Trophoblast cell (in vitro differentiated cells and primary cell): ENCODE data around the gene TMEM52.
A peak's percentile ranks its signal among the peaks of the same experiment; 100 is the strongest.

ENCODE experiments used
- DNase-seq, 2 donors: peaks; one replicate each; pipeline ENCODE4 v3.0.0-alpha.2; 2016
- H2AFZ ChIP-seq: 2 replicates; pipeline ENCODE4 v1.6.1; 2013; ENCODE audit warnings: low read length, moderate library complexity, mild to moderate bottlenecking; ENCODE audit not compliant: insufficient read depth, poor library complexity
- H2AK5ac ChIP-seq: 2 replicates; pipeline ENCODE4 v1.6.1; 2013; ENCODE audit warnings: mild to moderate bottlenecking, low read length
- H2BK120ac ChIP-seq: 2 replicates; pipeline ENCODE4 v1.6.1; 2013; ENCODE audit warnings: low read length, mild to moderate bottlenecking, moderate library complexity; ENCODE audit not compliant: insufficient read depth, poor library complexity
- H2BK12ac ChIP-seq: 2 replicates; pipeline ENCODE4 v1.6.1; 2013; ENCODE audit warnings: mild to moderate bottlenecking, low read length, moderate library complexity
- H2BK5ac ChIP-seq: 2 replicates; pipeline ENCODE4 v1.6.1; 2013; ENCODE audit warnings: low read length, low read depth, moderate library complexity, mild to moderate bottlenecking; ENCODE audit not compliant: poor library complexity
- H3K14ac ChIP-seq: 2 replicates; pipeline ENCODE4 v1.6.1; 2013; ENCODE audit warnings: mild to moderate bottlenecking, low read length
- H3K18ac ChIP-seq: 2 replicates; pipeline ENCODE4 v1.6.1; 2013; ENCODE audit warnings: mild to moderate bottlenecking, low read length
- H3K23ac ChIP-seq: 2 replicates; pipeline ENCODE4 v1.6.1; 2013; ENCODE audit warnings: low read length
- H3K27ac ChIP-seq: 2 replicates; pipeline ENCODE4 v1.5.1; 2013; ENCODE audit warnings: low read depth, mild to moderate bottlenecking, inconsistent platforms, low read length, moderate library complexity
- H3K27me3 ChIP-seq: 2 replicates; pipeline ENCODE4 v1.6.1; 2013; ENCODE audit warnings: inconsistent platforms, mild to moderate bottlenecking, low read length, moderate library complexity; ENCODE audit not compliant: insufficient read depth
- H3K36me3 ChIP-seq, 2 experiments: 1 replicate in 1 of 2; 2 replicates in 1 of 2; pipeline ENCODE4 v1.6.1; 2013; ENCODE audit warnings: low read length in 2 of 2, mild to moderate bottlenecking in 2 of 2, moderate library complexity in 1 of 2; ENCODE audit not compliant: insufficient read depth in 2 of 2, control insufficient read depth in 1 of 2
- H3K4ac ChIP-seq: 2 replicates; pipeline ENCODE4 v1.6.1; 2013; ENCODE audit warnings: low read depth, mild to moderate bottlenecking, low read length, moderate library complexity
- H3K4me1 ChIP-seq, 2 experiments: 1 replicate in 1 of 2; 2 replicates in 1 of 2; pipeline ENCODE4 v1.6.1; 2013; ENCODE audit warnings: low read length in 2 of 2, mild to moderate bottlenecking in 2 of 2, moderate library complexity in 1 of 2; ENCODE audit not compliant: insufficient read depth in 2 of 2, control insufficient read depth in 1 of 2
- H3K4me2 ChIP-seq: 2 replicates; pipeline ENCODE4 v1.6.1; 2013; ENCODE audit warnings: inconsistent platforms, mild to moderate bottlenecking, low read length, moderate library complexity
- H3K4me3 ChIP-seq: 2 replicates; pipeline ENCODE4 v1.5.1; 2013; ENCODE audit warnings: mild to moderate bottlenecking, low read depth, low read length, inconsistent platforms
- H3K79me1 ChIP-seq: one replicate; pipeline ENCODE4 v1.6.1; 2013; ENCODE audit warnings: low read length
- H3K79me2 ChIP-seq: 2 replicates; pipeline ENCODE4 v1.6.1; 2013; ENCODE audit warnings: low read length, mild to moderate bottlenecking; ENCODE audit not compliant: control insufficient read depth, insufficient read depth, poor library complexity
- H3K9ac ChIP-seq: 2 replicates; pipeline ENCODE4 v1.6.1; 2013; ENCODE audit warnings: mild to moderate bottlenecking, low read length
- H3K9me3 ChIP-seq: 2 replicates; pipeline ENCODE4 v1.6.1; 2013; ENCODE audit warnings: low read depth, mild to moderate bottlenecking, control low read depth, inconsistent platforms, low read length; ENCODE audit not compliant: insufficient read depth
- H4K12ac ChIP-seq: 2 replicates; pipeline ENCODE4 v1.6.1; 2013; ENCODE audit warnings: low read depth, mild to moderate bottlenecking, low read length, moderate library complexity
- H4K8ac ChIP-seq: 2 replicates; pipeline ENCODE4 v1.6.1; 2013; ENCODE audit warnings: low read depth, mild to moderate bottlenecking, low read length, moderate library complexity
- H4K91ac ChIP-seq: one replicate; pipeline ENCODE4 v1.6.1; 2013; ENCODE audit warnings: low read depth, mild to moderate bottlenecking, low read length, moderate library complexity
- WGBS: extraction: QIAGEN DNeasy Blood & Tissue Kit; methylation state at CpG from one replicate; pipeline ENCODE4 v1.1.7; 2013; ENCODE audit warnings: missing lambda C conversion rate; ENCODE audit not compliant: insufficient read length, insufficient coverage; ENCODE audit errors: extremely low coverage; 5-methylcytosine and 5-hydroxymethylcytosine counted together

Gene TMEM52

GRCh38 chr1:1895456-1896336 lies 23.4 kb downstream of the TMEM52 start:
- no peak for DNase-seq
- no peak overlapping the region for H3K18ac ChIP-seq
- no peak overlapping the region for H2AFZ ChIP-seq
- H2AK5ac ChIP-seq, result no peak overlapping the region
- H3K9me3 ChIP-seq, result peaks cover 3% of the 10 kb centered on the region
- H2BK5ac ChIP-seq, result no peak overlapping the region
- peak overlapping the region; percentile 11 for H3K23ac ChIP-seq
- peaks cover 6% of the 10 kb centered on the region for H3K79me1 ChIP-seq
- no peak overlapping the region for H3K4me3 ChIP-seq
- H3K79me2 ChIP-seq, result peaks cover 2% of the 10 kb centered on the region
- H3K4ac ChIP-seq, result no peak overlapping the region
- no peak overlapping the region for H3K14ac ChIP-seq
- H4K8ac ChIP-seq, result no peak overlapping the region
- WGBS, result no CpG with 5 or more reads among the region's 14 CpGs
- peaks cover 6 to 17% of the 10 kb centered on the region in 2 experiments for H3K4me1 ChIP-seq
- no peak overlapping the region for H4K12ac ChIP-seq
- no peak overlapping the region for H2BK12ac ChIP-seq
- no peak overlapping the region for H3K4me2 ChIP-seq
- no peaks in the 10 kb centered on the region for H3K36me3 ChIP-seq
- no peak overlapping the region for H2BK120ac ChIP-seq
- no peak overlapping the region for H3K27ac ChIP-seq
- no peaks in the 10 kb centered on the region for H3K27me3 ChIP-seq
- H3K9ac ChIP-seq, result no peak overlapping the region
- no peak overlapping the region for H4K91ac ChIP-seq

GRCh38 chr1:1895060-1895418 lies 24.0 kb downstream of the TMEM52 start:
- no peak overlapping the region for H2BK5ac ChIP-seq
- peaks cover 9% of the 10 kb centered on the region for H3K79me1 ChIP-seq
- no peaks in the 10 kb centered on the region for H3K27me3 ChIP-seq
- no peak overlapping the region for H2AFZ ChIP-seq
- peaks cover 7% of the 10 kb centered on the region for H3K79me2 ChIP-seq
- peaks cover 3% of the 10 kb centered on the region for H3K9me3 ChIP-seq
- H3K18ac ChIP-seq, result no peak overlapping the region
- no peak overlapping the region for H3K9ac ChIP-seq
- H3K4ac ChIP-seq, result no peak overlapping the region
- no peak overlapping the region for H3K4me2 ChIP-seq
- no CpG with 5 or more reads among the region's 10 CpGs for WGBS
- no peak overlapping the region for H2BK120ac ChIP-seq
- no peak for DNase-seq
- H3K4me3 ChIP-seq, result no peak overlapping the region
- no peak overlapping the region for H4K8ac ChIP-seq
- peaks cover 6 to 17% of the 10 kb centered on the region in 2 experiments for H3K4me1 ChIP-seq
- H4K91ac ChIP-seq, result no peak overlapping the region
- H3K14ac ChIP-seq, result no peak overlapping the region
- no peak overlapping the region for H2BK12ac ChIP-seq
- no peak overlapping the region for H2AK5ac ChIP-seq
- no peak overlapping the region for H4K12ac ChIP-seq
- H3K27ac ChIP-seq, result no peak overlapping the region
- H3K23ac ChIP-seq, result no peak overlapping the region
- no peaks in the 10 kb centered on the region for H3K36me3 ChIP-seq

- Histone ChIP-seq H2BK12ac (no peak overlapping the region), H4K91ac (no peak overlapping the region), H3K14ac (no peak overlapping the region), H3K36me3 (no peaks in the 10 kb centered on the region), H3K79me2 (peaks cover 11% of the 10 kb centered on the region), H3K4me1 (peaks cover 6 to 17% of the 10 kb centered on the region in 2 experiments), H3K4ac (no peak overlapping the region), H3K18ac (no peak overlapping the region), H3K23ac (no peak overlapping the region), H3K27me3 (no peaks in the 10 kb centered on the region), H4K12ac (no peak overlapping the region), H2AFZ (no peak overlapping the region), H3K9ac (no peak overlapping the region), H2BK5ac (no peak overlapping the region), H4K8ac (no peak overlapping the region), H2AK5ac (no peak overlapping the region), H3K9me3 (peaks cover 3% of the 10 kb centered on the region), H3K4me3 (no peak overlapping the region), H3K4me2 (no peak overlapping the region), H2BK120ac (no peak overlapping the region), H3K79me1 (peaks cover 13% of the 10 kb centered on the region), H3K27ac (no peak overlapping the region)
- WGBS, result no CpG with 5 or more reads among the region's 14 CpGs
- DNase-seq, result no peak
Measured at GRCh38 chr1:1894354-1895059, 24.6 kb downstream of the TMEM52 start.

GRCh38 chr1:1893997-1894353 lies 25.1 kb downstream of the TMEM52 start:
- Histone ChIP-seq H3K27ac (no peak overlapping the region), H3K79me2 (peaks cover 13% of the 10 kb centered on the region), H4K8ac (no peak overlapping the region), H3K9ac (no peak overlapping the region), H3K36me3 (no peaks in the 10 kb centered on the region), H2BK5ac (no peak overlapping the region), H3K79me1 (peaks cover 13% of the 10 kb centered on the region), H2AK5ac (no peak overlapping the region), H3K9me3 (peaks cover 3% of the 10 kb centered on the region), H3K23ac (no peak overlapping the region), H3K27me3 (no peaks in the 10 kb centered on the region), H3K4me3 (no peak overlapping the region), H4K12ac (no peak overlapping the region), H3K4me1 (peaks cover 6 to 17% of the 10 kb centered on the region in 2 experiments), H2BK120ac (no peak overlapping the region), H2AFZ (no peak overlapping the region), H4K91ac (no peak overlapping the region), H3K14ac (no peak overlapping the region), H3K4ac (no peak overlapping the region), H3K4me2 (no peak overlapping the region), H2BK12ac (no peak overlapping the region), H3K18ac (no peak overlapping the region)
- DNase-seq, result no peak
- no CpG with 5 or more reads among the region's 2 CpGs for WGBS
